ENCODE measurements around the gene DNM3. TPM values are rescaled to one million over a fixed set of nuclear protein-coding genes. Genes with fewer than 3 reads are reported as not detected.
A peak's percentile ranks its signal among the peaks of the same experiment; 100 is the strongest.

The DNM3 gene
- total and polyA plus RNA-seq, 2 donors (not counting 3 experiments of a cell fraction or from before 2014, with no cell fraction given): 1.4 to 2.5 TPM

DNA sequence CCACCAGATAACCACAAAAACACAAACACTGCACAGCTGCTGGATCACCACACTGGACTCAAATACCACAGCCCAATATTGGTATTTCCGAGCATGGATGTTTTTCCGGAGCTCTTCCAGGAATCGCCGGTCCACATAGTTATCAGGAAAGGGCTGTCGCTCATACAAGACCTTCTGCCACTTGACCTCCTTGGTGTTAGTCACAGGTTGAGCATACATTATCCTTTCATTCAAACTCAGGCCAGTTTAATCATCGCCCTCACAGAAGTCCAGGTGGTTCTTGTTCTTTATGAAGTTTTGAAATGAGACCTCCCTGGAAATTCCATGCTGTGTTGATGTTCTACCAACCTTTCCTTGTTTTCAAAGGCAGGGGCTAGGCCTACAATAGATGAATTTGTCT, 601.1 kb downstream of the DNM3 start:
- Histone ChIP-seq H3K4me3 (replicated peaks in 1 of 3; ENCODE audit: insufficient read depth in 1 of 3, low read depth in 1 of 3, low read length in 3 of 3) (no peak overlapping the region), H3K9ac (replicated peaks; ENCODE audit: extremely low read depth, insufficient read depth, low read length) (no peak overlapping the region), H3K4me1 (ENCODE audit: control insufficient read depth, extremely low read depth, insufficient read depth, low read length) (peaks cover 16% of the 10 kb centered on the region), H3K79me2 (ENCODE audit: control insufficient read depth, insufficient read depth, low read length) (peaks cover 25% of the 10 kb centered on the region), H4K20me1 (replicated peaks; ENCODE audit: control insufficient read depth, extremely low read depth, insufficient read depth, low read length) (no peaks in the 10 kb centered on the region), H3K9me3 (replicated peaks; ENCODE audit: control insufficient read depth, insufficient read depth, low read length) (no peaks in the 10 kb centered on the region), H3K4me2 (ENCODE audit: insufficient read depth, low read length) (peak overlapping the region; percentile 97), H2AFZ (ENCODE audit: low read depth, low read length) (no peak overlapping the region), H3K27me3 (ENCODE audit: control insufficient read depth in 2 of 2, insufficient read depth in 2 of 2, low read length in 2 of 2) (no peaks in the 10 kb centered on the region), H3K27ac (ENCODE audit: insufficient read depth, low read depth, low read length) (no peak overlapping the region), H3K9me1 (replicated peaks; ENCODE audit: control insufficient read depth, extremely low read depth, insufficient read depth, low read length) (no peaks in the 10 kb centered on the region), H3K36me3 (ENCODE audit: control insufficient read depth in 2 of 2, extremely low read depth in 1 of 2, insufficient read depth in 2 of 2, low read length in 2 of 2) (no peaks in the 10 kb centered on the region)
- FAIRE-seq: no peak
- no peak for DNase-seq (ENCODE audit: low read depth, low spot score)
- no TSS peak for BruUV-seq (replicated peaks)
- dilution Hi-C loops (cut with MboI; ENCODE audit: extremely low pct_ligation_motif_present, low sequenced_read_pairs): no loop called here
- CTCF ChIA-PET: interaction anchor here (1.0 to 4.0 kb wide), 5 partner anchors 9 to 440 kb away, joined by 3 to 42 read pairs (median 3); no protein-coding TSS in a partner anchor
- TF ChIP-seq, protein P1, sequence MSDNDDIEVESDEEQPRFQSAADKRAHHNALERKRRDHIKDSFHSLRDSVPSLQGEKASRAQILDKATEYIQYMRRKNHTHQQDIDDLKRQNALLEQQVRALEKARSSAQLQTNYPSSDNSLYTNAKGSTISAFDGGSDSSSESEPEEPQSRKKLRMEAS (IDR thresholded peaks at IDR 0.05; ENCODE audit: insufficient read depth, insufficient read length): no peak
- TF ChIP-seq FOS (IDR thresholded peaks at IDR 0.05; ENCODE audit: borderline replicate concordance, insufficient read depth, low read length) (no peak), GATA2 (IDR thresholded peaks at IDR 0.05; ENCODE audit: insufficient read depth, insufficient read length, low read depth, low read length) (no peak)
- POLR2A ChIA-PET: no interaction called here
- intact Hi-C loops (cut with micrococcal nuclease): no loop called here

DNA sequence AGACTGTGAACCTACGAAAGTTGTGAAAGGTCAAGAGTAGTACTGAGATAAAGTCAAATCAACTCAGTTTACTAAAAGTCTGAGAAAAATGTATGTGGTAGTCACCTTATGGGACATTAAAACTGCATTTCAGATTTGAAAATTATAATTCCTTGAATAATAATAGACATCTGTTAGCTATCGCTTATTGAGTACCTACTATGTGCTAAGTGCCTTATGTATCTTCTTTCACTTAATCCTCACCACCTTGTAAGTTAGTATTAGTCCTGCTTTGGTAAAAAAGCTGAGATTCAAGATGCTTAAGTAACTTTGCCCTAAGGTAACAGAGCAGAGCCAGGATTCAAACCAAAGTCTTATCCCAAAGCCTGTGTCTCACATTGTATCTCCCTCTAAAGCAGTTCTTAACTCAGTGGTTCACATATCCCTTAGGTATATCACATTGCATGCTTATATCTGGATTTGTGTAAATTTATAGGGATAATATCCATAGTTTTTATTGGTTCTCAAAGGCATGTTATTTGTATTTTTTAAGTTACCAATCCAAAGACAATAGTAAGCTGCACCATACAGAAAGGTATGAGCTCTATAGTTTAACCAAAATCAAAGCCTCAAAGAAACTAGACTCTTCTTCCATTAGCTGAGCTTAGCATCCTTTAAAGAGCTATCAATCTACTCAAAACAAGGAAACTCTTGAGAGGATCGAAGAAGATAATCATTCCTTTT, 601.7 kb downstream of the DNM3 start:
- no peaks in the 10 kb centered on the region for H3K27me3 ChIP-seq (ENCODE audit: control insufficient read depth in 2 of 2, insufficient read depth in 2 of 2, low read length in 2 of 2)
- TF ChIP-seq MYC (IDR thresholded peaks at IDR 0.05; ENCODE audit: low read depth, low read length) (no peak), EZH2 (IDR thresholded peaks at IDR 0.05; ENCODE audit: borderline replicate concordance, low read depth, low read length, severe bottlenecking) (no peak), POLR2AphosphoS5 (IDR thresholded peaks at IDR 0.05; ENCODE audit: insufficient read depth, low read depth, low read length) (no peak), GATA2 (IDR thresholded peaks at IDR 0.05; ENCODE audit: insufficient read depth, insufficient read length, low read depth, low read length) (no peak), JUN (IDR thresholded peaks at IDR 0.05; ENCODE audit: borderline replicate concordance, insufficient read depth, insufficient read length, low read depth) (no peak)
- TF ChIP-seq, protein P2, sequence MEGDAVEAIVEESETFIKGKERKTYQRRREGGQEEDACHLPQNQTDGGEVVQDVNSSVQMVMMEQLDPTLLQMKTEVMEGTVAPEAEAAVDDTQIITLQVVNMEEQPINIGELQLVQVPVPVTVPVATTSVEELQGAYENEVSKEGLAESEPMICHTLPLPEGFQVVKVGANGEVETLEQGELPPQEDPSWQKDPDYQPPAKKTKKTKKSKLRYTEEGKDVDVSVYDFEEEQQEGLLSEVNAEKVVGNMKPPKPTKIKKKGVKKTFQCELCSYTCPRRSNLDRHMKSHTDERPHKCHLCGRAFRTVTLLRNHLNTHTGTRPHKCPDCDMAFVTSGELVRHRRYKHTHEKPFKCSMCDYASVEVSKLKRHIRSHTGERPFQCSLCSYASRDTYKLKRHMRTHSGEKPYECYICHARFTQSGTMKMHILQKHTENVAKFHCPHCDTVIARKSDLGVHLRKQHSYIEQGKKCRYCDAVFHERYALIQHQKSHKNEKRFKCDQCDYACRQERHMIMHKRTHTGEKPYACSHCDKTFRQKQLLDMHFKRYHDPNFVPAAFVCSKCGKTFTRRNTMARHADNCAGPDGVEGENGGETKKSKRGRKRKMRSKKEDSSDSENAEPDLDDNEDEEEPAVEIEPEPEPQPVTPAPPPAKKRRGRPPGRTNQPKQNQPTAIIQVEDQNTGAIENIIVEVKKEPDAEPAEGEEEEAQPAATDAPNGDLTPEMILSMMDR (IDR thresholded peaks at IDR 0.05; ENCODE audit: extremely low read depth in 1 of 2, insufficient read depth in 1 of 2, low read depth in 1 of 2, low read length in 2 of 2): no peak
- H2AFZ ChIP-seq (ENCODE audit: low read depth, low read length): peak overlapping the region; percentile 88
- peak overlapping the region; percentile 76 for H3K27ac ChIP-seq (ENCODE audit: insufficient read depth, low read depth, low read length)
- H3K4me1 ChIP-seq (ENCODE audit: control insufficient read depth, extremely low read depth, insufficient read depth, low read length): peaks cover 16% of the 10 kb centered on the region
- FAIRE-seq: peak; percentile 48
- H4K20me1 ChIP-seq (replicated peaks; ENCODE audit: control insufficient read depth, extremely low read depth, insufficient read depth, low read length): no peaks in the 10 kb centered on the region
- H3K36me3 ChIP-seq (ENCODE audit: control insufficient read depth in 2 of 2, extremely low read depth in 1 of 2, insufficient read depth in 2 of 2, low read length in 2 of 2): no peaks in the 10 kb centered on the region
- intact Hi-C loops (cut with micrococcal nuclease): no loop called here
- H3K9me1 ChIP-seq (replicated peaks; ENCODE audit: control insufficient read depth, extremely low read depth, insufficient read depth, low read length): no peaks in the 10 kb centered on the region
- CTCF ChIA-PET: interaction anchor here (1.0 to 4.0 kb wide), 9 partner anchors 8 to 440 kb away, joined by 3 to 42 read pairs (median 3); no protein-coding TSS in a partner anchor
- peak overlapping the region; percentile 91 for H3K9ac ChIP-seq (replicated peaks; ENCODE audit: extremely low read depth, insufficient read depth, low read length)
- POLR2A ChIA-PET: no interaction called here
- H3K4me2 ChIP-seq (ENCODE audit: insufficient read depth, low read length): peak overlapping the region; percentile 97
- H3K79me2 ChIP-seq (ENCODE audit: control insufficient read depth, insufficient read depth, low read length): peaks cover 25% of the 10 kb centered on the region
- no TSS peak for BruUV-seq (replicated peaks)
- peak; percentile 28 for DNase-seq (ENCODE audit: low read depth, low spot score)
- H3K9me3 ChIP-seq (replicated peaks; ENCODE audit: control insufficient read depth, insufficient read depth, low read length): no peaks in the 10 kb centered on the region
- H3K4me3 ChIP-seq (replicated peaks in 1 of 3; ENCODE audit: insufficient read depth in 1 of 3, low read depth in 1 of 3, low read length in 3 of 3): peak overlapping the region; percentile 68 to 92 (median 83)
- dilution Hi-C loops (cut with MboI; ENCODE audit: extremely low pct_ligation_motif_present, low sequenced_read_pairs): no loop called here
